ENCODE measurements around the gene MFAP2. TPM values are rescaled to one million over a fixed set of nuclear protein-coding genes. Genes with fewer than 3 reads are reported as not detected.
A peak's percentile ranks its signal among the peaks of the same experiment; 100 is the strongest.

MFAP2 gene
- total RNA-seq, 4 donors from 2014 or later = 22.3 to 70.3 (median 44.6) TPM

- Histone ChIP-seq H3K36me3 (no peaks in the 10 kb centered on the region), H3K27me3 (no peaks in the 10 kb centered on the region), H3K4me1 (no peaks in the 10 kb centered on the region), H3K4me3 (no peak overlapping the region), H3K9me3 (no peaks in the 10 kb centered on the region), H3K27ac (no peak overlapping the region)
- DNase-seq = no peak
- intact Hi-C loops (cut with DNase I; ENCODE audit: low total_unique reads) = no loop called here
- no peak for TF ChIP-seq CTCF (IDR thresholded peaks at IDR 0.05)
Measured at GRCh38 chr1:16982902-16983301, 2.5 kb upstream of the MFAP2 start.

GRCh38 chr1:16981269-16981849, 939 bp upstream of the MFAP2 start:
- intact Hi-C loops (cut with DNase I; ENCODE audit: low total_unique reads) = no loop called here

GRCh38 chr1:16979475-16980327, 719 bp downstream of the MFAP2 start:
- no peaks in the 10 kb centered on the region for H3K4me1 ChIP-seq
- no peaks in the 10 kb centered on the region for H3K9me3 ChIP-seq
- no peaks in the 10 kb centered on the region for H3K36me3 ChIP-seq
- H3K27me3 ChIP-seq = no peaks in the 10 kb centered on the region
- peak overlapping the region; percentile 87 to 96 for H3K27ac ChIP-seq
- peak; percentile 53 to 67 for DNase-seq
- no peak for TF ChIP-seq CTCF (IDR thresholded peaks at IDR 0.05)
- TF ChIP-seq POLR2A (IDR thresholded peaks at IDR 0.05) = no peak
- intact Hi-C loops (cut with DNase I; ENCODE audit: low total_unique reads) = no loop called here
- H3K4me3 ChIP-seq = peak overlapping the region; percentile 38 to 76

More at GRCh38 chr1:16981269-16981849, 939 bp upstream of the MFAP2 start:
- Histone ChIP-seq H3K4me3 (no peak overlapping the region), H3K27ac (peak overlapping the region; percentile 87 to 96), H3K4me1 (no peaks in the 10 kb centered on the region), H3K27me3 (no peaks in the 10 kb centered on the region), H3K9me3 (no peaks in the 10 kb centered on the region), H3K36me3 (no peaks in the 10 kb centered on the region)
- no peak for DNase-seq
- TF ChIP-seq CTCF (IDR thresholded peaks at IDR 0.05) (no peak), POLR2A (IDR thresholded peaks at IDR 0.05) (no peak)

GRCh38 chr1:16978567-16979474, 1.6 kb downstream of the MFAP2 start:
- DNase-seq = peak; percentile 85 to 87
- no peaks in the 10 kb centered on the region for H3K9me3 ChIP-seq
- peak overlapping the region; percentile 38 to 76 for H3K4me3 ChIP-seq
- H3K27me3 ChIP-seq = no peaks in the 10 kb centered on the region
- TF ChIP-seq CTCF (IDR thresholded peaks at IDR 0.05) (no peak), POLR2A (IDR thresholded peaks at IDR 0.05) (peak in 1 of 2 donors; percentile 56)
- H3K36me3 ChIP-seq = no peaks in the 10 kb centered on the region
- H3K27ac ChIP-seq = peak overlapping the region; percentile 87 to 96
- no peaks in the 10 kb centered on the region for H3K4me1 ChIP-seq
- intact Hi-C loops (cut with DNase I; ENCODE audit: low total_unique reads) = no loop called here
